HG02610 (cell line): Measurements from ENCODE around the gene DPCD.

Experiments used
- ATAC-seq: cut with Tn5 transposase; IDR thresholded peaks from one replicate; pipeline ENCODE4 v1.9.1; 2021; ENCODE audit warnings: mild to moderate bottlenecking, moderate library complexity; ENCODE audit not compliant: unreplicated experiment

DPCD gene

GRCh38 chr10:101653536-101653935, 65.4 kb downstream of the DPCD start:
- no peak for ATAC-seq

GRCh38 chr10:101655570-101655969, 67.4 kb downstream of the DPCD start:
- no peak for ATAC-seq

GRCh38 chr10:101656890-101657289, 68.8 kb downstream of the DPCD start:
- ATAC-seq: no peak

- no peak for ATAC-seq
Measured at GRCh38 chr10:101658975-101659374, 70.9 kb downstream of the DPCD start.
